GM21381 (cell line): Measurements from ENCODE around the gene COPG1.
"Not testable (repeated sequence)": the region's sequence is repeated elsewhere in the genome, so short reads cannot be mapped to it uniquely, and the experiment has no call there.

ENCODE experiments used
- ATAC-seq: cut with Tn5 transposase; IDR thresholded peaks from one replicate; pipeline ENCODE4 v1.9.1; 2021; ENCODE audit warnings: mild to moderate bottlenecking, moderate library complexity; ENCODE audit not compliant: unreplicated experiment

The COPG1 gene

GRCh38 chr3:129240436-129240835, 9.0 kb upstream of the COPG1 start:
- ATAC-seq = no peak

GRCh38 chr3:129245141-129245540, 4.3 kb upstream of the COPG1 start:
- ATAC-seq = no peak

GRCh38 chr3:129245641-129246306, 3.6 kb upstream of the COPG1 start:
- peak; percentile 54 for ATAC-seq

GRCh38 chr3:129246636-129247035, 2.8 kb upstream of the COPG1 start:
- no peak for ATAC-seq

GRCh38 chr3:129248286-129248979, 973 bp upstream of the COPG1 start:
- no peak for ATAC-seq

- no peak for ATAC-seq
Observed at GRCh38 chr3:129252748-129253147, 3.3 kb downstream of the COPG1 start.

GRCh38 chr3:129254536-129255230, 5.3 kb downstream of the COPG1 start:
- ATAC-seq = no peak

GRCh38 chr3:129256270-129256669, 6.9 kb downstream of the COPG1 start:
- ATAC-seq = no peak

GRCh38 chr3:129257609-129258008, 8.2 kb downstream of the COPG1 start:
- ATAC-seq = no peak

GRCh38 chr3:129259612-129260477, 10.4 kb downstream of the COPG1 start:
- ATAC-seq = no peak

GRCh38 chr3:129260606-129261005, 11.2 kb downstream of the COPG1 start:
- ATAC-seq = no peak

- ATAC-seq = no peak
Observed at GRCh38 chr3:129261894-129262293, 12.5 kb downstream of the COPG1 start.

GRCh38 chr3:129263161-129263910, 13.9 kb downstream of the COPG1 start:
- no peak for ATAC-seq

- ATAC-seq = not testable (repeated sequence)
Observed at GRCh38 chr3:129264994-129265393, 15.6 kb downstream of the COPG1 start.

- ATAC-seq = no peak
Observed at GRCh38 chr3:129266651-129267050, 17.2 kb downstream of the COPG1 start.

GRCh38 chr3:129268396-129268795, 19.0 kb downstream of the COPG1 start:
- ATAC-seq = no peak

- ATAC-seq = no peak
Observed at GRCh38 chr3:129271674-129272073, 22.3 kb downstream of the COPG1 start.

- peak; percentile 74 for ATAC-seq
Observed at GRCh38 chr3:129276385-129276784, 27.0 kb downstream of the COPG1 start.

GRCh38 chr3:129277829-129278271, 28.4 kb downstream of the COPG1 start:
- ATAC-seq = no peak

GRCh38 chr3:129278439-129278965, 29.1 kb downstream of the COPG1 start, which contains the start of gene HMCES:
TSS of gene HMCES (plus strand) at chr3:129278870. CDS start at chr3:129279733, 863 bp downstream.
- ATAC-seq = peak; percentile 42
